Upper lobe of right lung (tissue), 1 donor: ENCODE data around the gene MRTFA. TPM values are rescaled to one million over a fixed set of nuclear protein-coding genes. Genes with fewer than 3 reads are reported as not detected.

Experiments
- ATAC-seq: fragments of 200-7000 bp; cut with Tn5 transposase; one replicate; pipeline ENCODE4 v1.9.1; 2020; ENCODE audit warnings: mild to moderate bottlenecking, moderate library complexity
- DNase-seq: peaks from one replicate; pipeline ENCODE4 v3.0.0-alpha.2; 2020
- H3K27ac ChIP-seq: fragments of 200-600 bp; one replicate; pipeline ENCODE4 v1.8.0; 2022
- H3K27me3 ChIP-seq: fragments of 200-600 bp; one replicate; pipeline ENCODE4 v1.8.0; 2022; ENCODE audit warnings: mild to moderate bottlenecking
- H3K36me3 ChIP-seq: fragments of 200-600 bp; one replicate; pipeline ENCODE4 v1.8.0; 2022
- H3K4me1 ChIP-seq: fragments of 200-600 bp; one replicate; pipeline ENCODE4 v1.8.0; 2022
- H3K4me3 ChIP-seq: fragments of 200-600 bp; one replicate; pipeline ENCODE4 v1.8.0; 2022; ENCODE audit warnings: mild to moderate bottlenecking
- H3K9me3 ChIP-seq: fragments of 200-600 bp; one replicate; pipeline ENCODE4 v1.8.0; 2022
- intact Hi-C: fragments of 100-400 bp; cut with DNase I; formaldehyde crosslinking; loops from one replicate; pipeline ENCODE4 v1.11.0; 2022
- total RNA-seq: library from RNA; stranded (reverse); fragmentation: NEBNext Ultra II Directional; extraction: Animal tissue kit (Norgen Biotek cat#: 25700); gene quantifications from one replicate; pipeline ENCODE4 v1.2.1, GENCODE V29; 2021
- TF ChIP-seq, protein P1 (sequence below): fragments of 200-600 bp; IDR thresholded peaks from one replicate; pipeline ENCODE4 v1.8.0; 2022; ENCODE audit warnings: antibody characterized with exemption
- donor health status: DM: no; HTN: yes; CAD: no; lungs with severe emphysema.

Gene MRTFA
- total RNA-seq, 1 donor from 2014 or later, result 60.4 TPM

DNA sequence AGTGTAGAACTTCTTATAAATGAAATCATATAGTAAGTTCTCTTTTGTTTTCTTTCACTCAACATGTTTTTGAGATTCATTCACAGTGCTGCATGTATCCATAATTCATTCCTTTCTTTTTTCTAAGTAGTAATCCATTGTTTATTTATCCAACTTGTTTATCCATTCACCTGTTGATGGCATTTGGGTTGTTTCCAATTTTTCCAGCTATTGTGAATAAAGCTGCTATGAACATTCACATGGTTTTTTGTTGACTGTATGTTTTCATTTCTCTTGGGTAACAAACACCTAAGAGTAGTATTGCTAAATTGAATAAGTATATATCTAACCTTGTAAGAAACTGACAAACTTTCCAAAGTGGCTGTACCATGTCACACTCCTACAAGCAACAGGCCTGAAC lies 23.5 kb downstream of the MRTFA start:
- TF ChIP-seq, protein P1, sequence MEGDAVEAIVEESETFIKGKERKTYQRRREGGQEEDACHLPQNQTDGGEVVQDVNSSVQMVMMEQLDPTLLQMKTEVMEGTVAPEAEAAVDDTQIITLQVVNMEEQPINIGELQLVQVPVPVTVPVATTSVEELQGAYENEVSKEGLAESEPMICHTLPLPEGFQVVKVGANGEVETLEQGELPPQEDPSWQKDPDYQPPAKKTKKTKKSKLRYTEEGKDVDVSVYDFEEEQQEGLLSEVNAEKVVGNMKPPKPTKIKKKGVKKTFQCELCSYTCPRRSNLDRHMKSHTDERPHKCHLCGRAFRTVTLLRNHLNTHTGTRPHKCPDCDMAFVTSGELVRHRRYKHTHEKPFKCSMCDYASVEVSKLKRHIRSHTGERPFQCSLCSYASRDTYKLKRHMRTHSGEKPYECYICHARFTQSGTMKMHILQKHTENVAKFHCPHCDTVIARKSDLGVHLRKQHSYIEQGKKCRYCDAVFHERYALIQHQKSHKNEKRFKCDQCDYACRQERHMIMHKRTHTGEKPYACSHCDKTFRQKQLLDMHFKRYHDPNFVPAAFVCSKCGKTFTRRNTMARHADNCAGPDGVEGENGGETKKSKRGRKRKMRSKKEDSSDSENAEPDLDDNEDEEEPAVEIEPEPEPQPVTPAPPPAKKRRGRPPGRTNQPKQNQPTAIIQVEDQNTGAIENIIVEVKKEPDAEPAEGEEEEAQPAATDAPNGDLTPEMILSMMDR, result no peak
- H3K9me3 ChIP-seq, result no peaks in the 10 kb centered on the region
- ATAC-seq (no peak), DNase-seq (no peak)
- H3K4me3 ChIP-seq, result no peak overlapping the region
- intact Hi-C loops, result no loop called here
- peaks cover 18% of the 10 kb centered on the region for H3K4me1 ChIP-seq
- H3K27ac ChIP-seq, result no peak overlapping the region
- no peaks in the 10 kb centered on the region for H3K36me3 ChIP-seq
- no peaks in the 10 kb centered on the region for H3K27me3 ChIP-seq

DNA sequence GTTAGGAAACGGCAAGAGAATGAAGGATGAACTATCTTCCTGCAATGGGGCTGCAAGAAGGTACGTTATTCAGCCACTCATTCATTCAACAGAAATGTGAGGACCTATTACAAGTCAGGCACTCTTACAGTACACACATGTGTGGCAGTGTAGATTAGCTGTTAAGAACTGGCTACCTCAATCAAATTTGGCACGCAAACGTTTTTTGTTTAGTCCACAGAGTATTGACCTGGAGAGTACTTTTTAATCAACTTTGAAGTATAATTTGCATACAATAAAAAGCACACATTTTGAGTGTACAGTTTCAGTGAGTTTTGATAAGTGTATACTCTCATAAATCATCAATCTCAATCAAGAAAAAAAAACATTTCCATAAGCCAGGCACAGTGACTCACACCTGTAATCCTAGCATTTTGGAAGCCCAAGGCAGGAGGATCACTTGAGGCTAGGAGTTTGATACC lies 24.2 kb downstream of the MRTFA start:
- ATAC-seq, result no peak
- Histone ChIP-seq H3K9me3 (no peaks in the 10 kb centered on the region), H3K4me1 (peaks cover 18% of the 10 kb centered on the region), H3K36me3 (no peaks in the 10 kb centered on the region), H3K27me3 (no peaks in the 10 kb centered on the region), H3K4me3 (no peak overlapping the region), H3K27ac (no peak overlapping the region)
- DNase-seq, result no peak
- intact Hi-C loops, result no loop called here
- TF ChIP-seq, protein P1, result no peak

DNA sequence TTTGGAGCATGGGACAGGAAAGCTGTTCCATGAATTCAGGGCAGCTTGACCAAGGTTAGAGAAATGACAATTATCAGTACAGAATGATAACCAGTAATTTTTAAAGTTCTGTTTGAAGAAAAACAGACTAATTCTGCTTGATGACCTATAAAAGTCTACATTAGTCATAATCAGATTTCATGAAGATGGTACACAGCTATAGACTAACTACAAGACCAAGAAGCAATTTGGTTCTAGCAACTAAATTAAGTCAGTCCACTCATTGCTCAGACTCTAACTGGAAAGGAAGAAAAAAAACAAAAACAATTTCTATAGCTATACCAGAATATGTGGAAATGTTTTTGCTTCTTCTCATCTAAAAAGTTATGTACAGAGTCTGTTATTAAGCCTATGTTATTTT lies 24.9 kb downstream of the MRTFA start:
- TF ChIP-seq, protein P1, result no peak
- ATAC-seq, result no peak
- peaks cover 18% of the 10 kb centered on the region for H3K4me1 ChIP-seq
- no peaks in the 10 kb centered on the region for H3K27me3 ChIP-seq
- H3K27ac ChIP-seq, result no peak overlapping the region
- no peaks in the 10 kb centered on the region for H3K9me3 ChIP-seq
- no peaks in the 10 kb centered on the region for H3K36me3 ChIP-seq
- intact Hi-C loops, result no loop called here
- DNase-seq, result no peak
- no peak overlapping the region for H3K4me3 ChIP-seq

DNA sequence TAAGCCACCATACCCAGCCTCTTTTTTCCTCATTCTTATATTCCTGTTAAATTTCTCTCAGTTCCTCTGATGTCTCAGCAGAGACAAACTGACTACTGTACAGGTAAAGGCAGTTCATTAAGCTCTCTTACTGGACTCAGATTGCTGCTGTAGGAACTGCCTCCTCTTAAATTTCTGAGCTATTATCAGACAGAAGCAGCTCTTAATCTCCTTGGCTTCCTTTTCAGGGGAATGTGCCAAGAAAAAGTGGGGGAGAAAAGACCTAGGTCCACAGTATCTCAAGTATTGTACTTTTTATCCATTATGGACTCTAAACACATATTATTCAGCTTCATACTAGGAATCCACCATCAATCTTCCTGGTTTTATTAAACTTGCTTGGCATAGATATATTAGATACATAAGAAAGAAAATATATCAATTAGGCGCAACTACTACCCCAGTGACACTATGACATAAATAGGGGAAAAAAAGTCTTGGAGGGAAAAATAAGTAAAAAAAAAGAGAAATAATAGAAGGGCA lies 26.1 kb downstream of the MRTFA start:
- Histone ChIP-seq H3K36me3 (no peaks in the 10 kb centered on the region), H3K4me1 (peaks cover 25% of the 10 kb centered on the region), H3K27ac (no peak overlapping the region), H3K4me3 (no peak overlapping the region), H3K27me3 (no peaks in the 10 kb centered on the region), H3K9me3 (no peaks in the 10 kb centered on the region)
- ATAC-seq, result no peak
- DNase-seq, result no peak
- intact Hi-C loops, result no loop called here
- TF ChIP-seq, protein P1, result no peak

DNA sequence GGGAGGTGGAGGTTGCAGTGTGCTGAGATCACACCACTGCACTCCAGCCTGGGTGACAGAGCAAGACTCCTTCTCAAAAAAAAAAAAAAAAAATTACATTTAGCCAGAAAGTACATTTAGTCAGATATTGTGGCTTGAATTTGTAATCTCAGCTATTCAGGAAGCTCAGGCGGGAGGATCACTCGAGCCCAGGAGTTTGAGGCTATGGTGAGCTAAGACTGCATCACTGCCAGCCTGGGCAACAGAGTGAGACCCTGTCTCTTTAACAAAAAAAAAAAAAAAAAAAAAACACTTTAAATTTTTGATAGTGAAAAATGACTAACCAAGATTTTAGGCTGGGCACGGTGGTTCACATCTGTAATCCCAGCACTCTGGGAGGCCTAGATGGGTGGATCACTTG lies 27.3 kb downstream of the MRTFA start:
- no peaks in the 10 kb centered on the region for H3K36me3 ChIP-seq
- ATAC-seq (no peak), DNase-seq (no peak)
- TF ChIP-seq, protein P1, result no peak
- no peak overlapping the region for H3K27ac ChIP-seq
- H3K9me3 ChIP-seq, result no peaks in the 10 kb centered on the region
- intact Hi-C loops, result no loop called here
- H3K4me3 ChIP-seq, result no peak overlapping the region
- no peaks in the 10 kb centered on the region for H3K27me3 ChIP-seq
- peaks cover 25% of the 10 kb centered on the region for H3K4me1 ChIP-seq

DNA sequence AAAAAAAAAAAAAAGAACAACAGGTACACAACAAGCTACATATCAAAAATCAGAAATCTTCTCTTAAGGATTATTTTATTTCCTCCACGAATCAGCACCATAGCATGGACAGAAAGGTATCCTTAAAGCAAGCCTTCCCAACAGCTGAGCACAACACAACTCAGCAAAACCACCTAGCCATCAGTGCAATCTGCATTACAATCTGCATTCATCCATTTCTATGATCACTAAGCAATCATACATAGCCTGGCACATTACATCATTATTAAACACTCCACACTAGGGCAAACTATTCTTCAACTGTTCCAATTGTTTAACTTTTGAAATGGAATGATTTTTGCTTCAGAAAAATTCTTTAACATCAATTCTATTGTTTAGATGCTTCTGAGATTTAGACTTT lies 29.0 kb downstream of the MRTFA start:
- Histone ChIP-seq H3K36me3 (no peaks in the 10 kb centered on the region), H3K27me3 (no peaks in the 10 kb centered on the region), H3K27ac (no peak overlapping the region), H3K4me3 (no peak overlapping the region), H3K9me3 (no peaks in the 10 kb centered on the region), H3K4me1 (peaks cover 34% of the 10 kb centered on the region)
- no peak for ATAC-seq
- TF ChIP-seq, protein P1, result no peak
- intact Hi-C loops, result no loop called here
- DNase-seq, result no peak
